Daoy (cell line): ENCODE measurements around the gene ENAH. TPM values are rescaled to one million over a fixed set of nuclear protein-coding genes. Genes with fewer than 3 reads are reported as not detected.
"Not testable (repeated sequence)": the region's sequence is repeated elsewhere in the genome, so short reads cannot be mapped to it uniquely, and the experiment has no call there.

Experiments used
- DNase-seq: peaks from one replicate; pipeline ENCODE4 v3.0.0-alpha.2; 2015; ENCODE audit warnings: low read depth
- total RNA-seq: library from RNA; depleted of rRNA; stranded (reverse); fragments of >200 nt; shearing (Covaris generic); gene quantifications from 2 replicates; pipeline ENCODE4 v1.2.3, GENCODE V29; 2014; rRNA removed

Gene ENAH
- total RNA-seq, result 108 and 149 TPM in 2 replicates

DNA sequence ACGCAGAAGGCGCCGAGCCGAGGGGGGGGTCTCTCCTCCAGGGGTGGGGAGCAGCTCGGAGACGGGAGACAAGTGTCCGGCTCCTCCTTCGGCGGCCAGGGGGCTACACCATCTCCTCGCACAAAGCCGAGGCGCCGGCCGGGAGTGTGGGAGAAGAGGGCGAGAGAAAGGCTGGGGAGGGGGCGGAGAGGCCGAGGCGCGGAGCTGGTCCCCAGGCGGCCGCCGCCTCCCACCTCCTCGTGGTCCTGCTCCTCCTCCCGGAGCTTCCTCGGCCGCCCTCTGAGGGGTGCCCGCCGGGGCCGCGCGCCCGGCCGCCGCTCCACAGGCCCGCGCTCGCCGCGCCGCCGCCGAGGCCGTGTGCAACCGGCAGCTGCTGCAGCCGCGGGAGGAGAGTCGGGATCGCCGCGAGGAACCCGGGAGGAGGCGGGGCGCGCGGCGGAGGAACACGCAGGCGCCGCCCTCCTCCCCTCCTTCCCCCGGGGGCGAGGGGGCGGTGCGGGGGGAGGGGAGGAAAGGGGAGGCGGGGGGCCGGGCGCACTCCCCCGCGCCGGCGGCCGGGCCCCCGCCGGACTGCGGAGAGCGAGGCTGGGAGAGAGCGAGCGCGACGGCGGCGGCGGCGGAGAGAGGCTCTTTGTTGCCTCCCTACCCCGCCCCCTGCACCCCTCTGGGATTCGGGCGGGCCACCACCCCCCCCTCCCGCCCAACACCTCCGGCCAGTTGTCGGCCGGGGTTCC is at the start of gene ENAH:
ENAH (minus strand) TSS at position 395 of the 734 bp plus-strand sequence. CDS start 433 bp downstream, outside the sequence.
- DNase-seq, result peak; percentile 92

DNA sequence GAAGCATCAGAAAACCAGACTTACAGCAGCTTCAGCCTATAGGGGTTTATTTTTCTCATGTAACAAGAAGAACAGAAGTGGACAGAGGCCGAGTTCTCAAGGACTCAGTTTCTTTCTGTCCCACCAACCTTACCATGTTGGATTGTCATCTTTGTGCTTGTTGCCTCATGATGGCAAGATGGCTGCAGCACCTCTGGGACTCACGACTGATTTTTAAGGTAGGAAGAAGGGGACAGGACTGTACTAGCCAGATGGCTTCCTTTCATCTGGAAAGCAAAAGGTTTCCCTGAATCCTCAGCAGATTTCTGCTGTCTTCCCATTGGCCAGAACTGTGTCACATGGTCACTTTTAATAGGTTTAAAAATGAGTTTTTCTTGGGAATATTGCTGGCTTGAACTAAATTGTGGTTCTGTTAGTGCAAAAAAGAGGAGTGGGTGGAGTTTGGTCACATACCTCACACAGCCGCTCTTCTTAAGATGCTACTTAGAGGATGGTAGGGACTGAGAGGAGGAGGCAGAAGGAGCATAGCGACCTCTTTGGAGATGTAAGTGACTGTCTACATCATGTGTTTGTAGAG is 48.1 kb upstream of the ENAH start:
- peak; percentile 63 for DNase-seq

- peak; percentile 97 for DNase-seq
These were observed 47.4 kb upstream of the ENAH start for GRCh38 chr1:225700164-225700821.

- DNase-seq, result no peak
These were observed 46.4 kb upstream of the ENAH start for GRCh38 chr1:225699336-225699735.

DNA sequence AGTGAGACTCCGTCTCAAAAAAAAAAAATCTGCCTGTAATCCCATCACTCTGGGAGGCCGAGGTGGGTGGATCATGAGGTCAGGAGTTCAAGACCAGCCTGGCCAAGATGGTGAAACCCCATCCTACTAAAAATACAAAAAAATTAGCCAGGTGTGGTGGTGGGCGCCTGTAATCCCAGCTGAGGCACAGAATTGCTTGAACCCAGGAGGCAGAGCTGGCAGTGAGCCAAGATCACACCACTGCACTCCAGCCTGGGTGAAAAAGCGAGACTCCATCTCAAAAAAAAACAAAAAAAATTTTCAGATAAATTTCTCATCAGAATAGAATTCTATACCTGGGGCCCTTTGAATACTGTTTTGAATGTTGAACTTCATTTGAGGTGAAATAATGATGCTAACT is 45.3 kb upstream of the ENAH start:
- not testable (repeated sequence) for DNase-seq

DNA sequence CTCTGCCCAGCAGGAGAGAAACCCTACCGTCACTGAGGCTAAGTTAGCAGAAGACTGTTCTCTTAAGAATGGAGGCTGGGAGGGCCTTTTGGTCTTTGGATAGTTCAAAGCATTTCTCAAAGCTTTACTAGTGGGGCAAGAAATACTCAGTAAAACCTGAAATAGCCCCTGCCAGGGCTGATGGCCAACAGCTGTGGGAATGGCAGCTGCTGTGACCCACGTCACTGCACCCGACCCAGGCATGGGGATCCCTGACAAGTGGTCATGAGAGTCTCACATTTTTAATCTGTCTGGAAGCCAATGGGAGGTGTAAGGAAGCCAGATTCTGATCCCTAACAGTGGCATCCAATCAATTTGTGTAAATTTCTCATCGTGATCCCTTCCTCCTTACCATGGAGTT is 44.5 kb upstream of the ENAH start:
- no peak for DNase-seq

DNA sequence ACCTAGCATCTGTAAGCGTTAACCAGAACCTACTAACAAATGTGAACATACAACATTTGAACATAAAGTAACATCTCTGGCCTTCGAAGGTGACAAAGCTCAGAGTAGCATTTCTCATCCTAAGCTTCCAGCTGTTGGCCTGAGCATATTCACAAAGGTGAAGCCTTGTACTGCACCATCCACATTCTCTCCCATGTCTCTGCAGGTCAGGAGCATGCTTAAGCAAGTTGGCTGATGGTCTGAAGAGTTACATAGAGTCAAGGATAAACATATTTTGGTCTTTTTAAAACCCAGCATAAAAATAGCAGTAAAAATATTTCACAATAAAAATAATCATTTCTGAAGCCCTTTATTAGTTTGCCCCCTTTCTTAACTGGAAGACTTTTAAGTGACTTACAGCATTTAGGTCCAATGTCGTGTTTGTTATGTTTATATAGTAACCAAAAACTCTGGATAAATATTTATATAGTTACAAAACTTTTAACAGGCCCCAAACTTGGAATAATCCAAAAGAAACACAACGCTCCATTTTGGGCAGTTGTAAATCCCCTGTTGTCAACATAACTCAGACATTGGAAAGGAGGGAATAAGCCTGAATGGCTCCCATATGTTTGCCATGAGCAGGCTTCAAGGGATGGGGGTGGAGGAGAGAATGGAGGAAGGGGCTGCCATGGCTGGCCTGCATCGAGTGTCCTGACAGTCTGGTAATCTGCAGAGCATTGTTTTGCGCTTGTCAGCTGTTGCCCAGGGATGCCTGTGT is 42.8 kb upstream of the ENAH start:
- DNase-seq, result no peak

GRCh38 chr1:225694151-225694603 is 41.3 kb upstream of the ENAH start:
- peak; percentile 71 for DNase-seq

GRCh38 chr1:225693697-225694096 is 40.8 kb upstream of the ENAH start:
- DNase-seq, result not testable (repeated sequence)

DNA sequence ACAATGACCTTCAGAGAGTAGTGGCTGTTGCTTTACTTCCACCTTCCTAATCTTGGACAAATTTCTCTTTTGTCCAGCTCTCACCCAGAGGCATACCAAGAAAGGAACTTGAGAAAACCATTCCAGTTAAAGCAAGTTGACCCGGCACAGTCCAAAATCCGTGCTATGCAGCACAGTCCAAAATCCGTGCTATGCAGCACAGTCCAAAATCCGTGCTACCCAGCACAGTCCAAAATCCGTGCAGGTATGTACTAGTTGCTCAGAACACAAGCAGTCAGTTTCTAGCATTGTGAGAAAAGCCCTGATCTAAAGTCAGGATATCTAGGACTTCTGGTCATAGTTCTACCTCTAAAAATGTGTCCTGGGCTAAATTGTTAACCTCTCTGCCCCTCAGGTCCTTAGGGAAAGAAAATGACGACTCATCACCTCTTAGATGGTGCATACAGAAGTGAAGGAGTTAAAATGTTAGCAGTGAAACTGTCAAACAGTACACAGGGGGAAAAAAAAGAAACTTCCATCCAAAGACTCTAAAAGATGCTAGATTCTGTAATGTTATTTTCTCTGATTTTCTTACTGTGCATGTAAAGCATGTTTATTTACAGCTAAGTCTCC is 40.3 kb upstream of the ENAH start:
- DNase-seq, result no peak

DNA sequence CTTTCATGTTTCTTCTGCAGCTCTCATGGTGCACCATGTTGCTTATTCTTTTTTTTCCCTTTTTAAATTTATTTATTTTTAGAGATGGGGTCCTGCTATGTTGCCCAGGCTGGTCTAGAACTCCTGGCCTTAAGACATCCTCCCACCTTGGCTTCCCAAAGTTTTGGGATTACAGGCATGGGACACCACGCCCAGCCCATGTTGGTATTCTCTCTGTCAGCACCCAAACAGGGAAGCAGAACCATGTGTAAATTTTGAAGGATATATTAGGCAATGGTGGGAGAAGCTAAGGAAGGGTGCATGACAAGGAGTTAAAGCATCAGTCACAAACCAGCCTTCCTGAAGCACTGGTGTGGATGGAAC is 39.6 kb upstream of the ENAH start:
- no peak for DNase-seq

DNA sequence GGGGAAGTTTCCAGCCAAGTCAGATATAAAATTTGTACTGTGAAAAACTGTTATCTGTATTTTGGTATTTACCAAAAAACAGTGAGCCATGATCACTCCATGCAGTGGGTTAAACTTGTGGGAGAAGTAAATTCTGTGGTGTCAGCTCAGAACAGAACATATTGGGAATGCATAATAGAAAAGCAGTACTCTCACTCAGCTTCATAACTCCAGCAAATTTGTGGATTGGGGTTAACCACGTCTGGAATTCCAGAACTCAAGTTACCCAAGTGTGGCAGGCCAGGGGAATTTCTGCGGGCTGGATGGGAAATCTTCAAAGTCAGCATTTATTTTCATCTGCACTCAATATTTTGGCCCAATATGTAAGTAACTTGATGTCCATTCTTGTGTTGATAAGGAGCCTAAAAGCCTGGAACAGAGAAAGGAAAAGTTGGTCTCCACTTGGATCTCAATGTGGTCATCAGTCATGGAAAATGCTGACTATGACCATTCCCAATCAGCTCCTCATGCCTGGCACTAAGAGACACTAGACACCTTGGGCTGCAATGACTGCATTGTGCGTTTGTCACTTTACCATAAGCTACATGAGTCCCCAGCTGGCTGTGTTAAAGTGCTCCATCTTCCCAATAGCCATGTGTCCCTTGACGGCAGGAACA is 39.1 kb upstream of the ENAH start:
- DNase-seq, result peak; percentile 83

DNA sequence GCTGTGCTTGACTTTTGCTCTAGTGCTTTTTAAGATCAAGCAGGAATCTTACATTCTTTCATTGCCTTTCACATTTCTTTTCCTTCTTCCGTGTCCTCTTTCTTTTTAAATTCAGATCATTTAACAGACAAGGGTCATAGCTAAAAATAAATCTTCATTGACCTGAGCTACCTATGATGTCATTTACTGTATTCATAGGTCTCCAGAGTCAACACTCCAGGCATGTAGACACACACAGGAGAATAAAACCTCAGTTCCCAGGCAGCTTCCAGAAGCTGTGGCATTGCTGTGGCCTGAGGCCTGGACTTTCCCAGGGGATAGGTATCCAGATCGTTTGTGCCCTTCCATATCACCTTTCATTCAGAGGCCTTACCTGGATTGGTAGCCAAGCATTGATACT is 38.5 kb upstream of the ENAH start:
- peak; percentile 72 for DNase-seq

DNA sequence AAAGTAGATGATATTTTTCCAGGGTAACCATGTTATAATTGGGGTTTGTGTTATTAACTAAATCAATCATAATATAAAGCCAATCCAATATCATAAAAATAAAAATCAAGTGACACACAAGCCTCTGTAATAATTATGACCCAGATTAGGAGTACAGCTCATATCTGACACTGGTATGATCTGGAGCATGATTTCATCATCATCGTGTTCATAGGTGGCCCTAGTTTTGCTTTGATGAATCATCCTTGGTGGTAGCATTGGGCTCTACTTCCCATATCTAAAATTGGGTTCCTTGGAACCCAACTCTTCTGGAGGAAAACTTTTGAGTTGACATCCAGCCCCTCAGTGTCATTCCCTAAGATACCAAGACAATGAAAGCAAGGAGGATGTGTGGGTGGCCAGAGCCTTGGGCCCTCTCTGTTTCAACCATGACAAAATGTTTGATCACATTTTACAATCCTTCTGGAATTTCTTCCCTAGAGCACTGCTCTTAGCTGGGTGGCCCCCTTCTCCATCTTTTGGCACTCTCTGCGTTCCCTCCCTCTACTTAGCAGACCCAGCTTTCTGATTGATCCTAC is 37.0 kb upstream of the ENAH start:
- DNase-seq, result peak; percentile 23

GRCh38 chr1:225688345-225688744 is 35.4 kb upstream of the ENAH start:
- DNase-seq, result no peak

DNA sequence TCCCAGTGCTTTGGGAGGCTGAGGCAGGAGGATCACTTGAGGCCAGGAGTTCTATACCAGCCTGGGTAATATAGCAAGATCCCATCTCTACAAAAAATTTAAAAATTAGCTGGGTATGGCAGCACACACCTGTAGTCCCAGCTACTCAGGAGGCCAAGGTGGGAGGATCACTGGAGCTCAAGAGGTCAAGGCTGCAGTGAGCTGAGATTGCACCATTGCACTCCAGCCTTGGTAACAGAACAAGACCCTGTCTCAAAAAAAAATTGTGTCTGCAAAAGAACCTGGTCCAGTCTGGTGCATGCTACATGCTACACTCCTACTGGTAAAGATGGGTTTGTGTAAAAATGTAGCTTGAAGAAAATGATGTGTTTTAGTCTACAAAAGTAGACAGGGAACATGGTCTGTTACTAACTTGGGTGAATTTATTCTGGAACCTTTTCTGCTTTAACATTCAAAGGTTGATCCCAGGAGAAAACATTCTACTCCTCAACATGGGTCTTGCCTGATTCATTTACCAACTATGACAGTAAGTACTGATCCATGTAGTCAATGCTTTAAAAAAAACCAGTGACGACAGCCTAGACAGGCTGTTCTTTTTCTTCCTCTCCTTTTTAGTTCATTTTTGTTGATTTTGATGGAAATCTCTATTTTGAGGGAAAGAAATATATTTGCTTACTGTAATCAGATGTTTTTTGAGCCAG is 32.7 kb upstream of the ENAH start:
- no peak for DNase-seq

GRCh38 chr1:225684741-225685140 is 31.8 kb upstream of the ENAH start:
- no peak for DNase-seq

DNA sequence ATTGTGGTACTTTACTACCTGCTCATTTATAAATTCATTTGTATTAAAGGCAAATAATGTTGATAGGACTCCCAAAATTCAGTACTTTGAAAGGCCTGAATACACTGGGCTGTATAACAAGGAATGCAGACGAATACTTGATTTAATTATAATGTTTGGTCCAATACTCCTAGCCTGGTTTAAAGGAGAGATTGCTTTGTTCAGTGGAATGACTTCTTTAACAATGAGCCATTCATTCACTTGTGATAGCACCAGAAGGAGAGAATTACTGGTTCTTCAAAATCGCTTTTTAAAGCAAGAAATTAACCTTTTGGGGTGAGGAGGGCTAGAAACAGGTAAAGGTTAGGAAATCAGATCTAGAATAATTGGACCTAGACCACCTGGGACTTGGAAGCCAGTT is 28.3 kb upstream of the ENAH start:
- no peak for DNase-seq

GRCh38 chr1:225678545-225678944 is 25.6 kb upstream of the ENAH start:
- no peak for DNase-seq
